ENCODE results near the gene CEACAM19.
"Not testable (repeated sequence)": the region's sequence is repeated elsewhere in the genome, so short reads cannot be mapped to it uniquely, and the experiment has no call there.

CEACAM19 gene

GRCh38 chr19:44682807-44683206, 11.5 kb downstream of the CEACAM19 start:
- CTCF ChIA-PET: interaction anchor here (1.2 to 2.4 kb wide), 3 partner anchors 26 to 102 kb away, joined by 4 to 9 read pairs (median 8); no protein-coding TSS in a partner anchor
- POLR2A ChIA-PET: no interaction called here
- no peak for DNase-seq (ENCODE audit: extremely low spot score)
- TF ChIP-seq, protein P1, sequence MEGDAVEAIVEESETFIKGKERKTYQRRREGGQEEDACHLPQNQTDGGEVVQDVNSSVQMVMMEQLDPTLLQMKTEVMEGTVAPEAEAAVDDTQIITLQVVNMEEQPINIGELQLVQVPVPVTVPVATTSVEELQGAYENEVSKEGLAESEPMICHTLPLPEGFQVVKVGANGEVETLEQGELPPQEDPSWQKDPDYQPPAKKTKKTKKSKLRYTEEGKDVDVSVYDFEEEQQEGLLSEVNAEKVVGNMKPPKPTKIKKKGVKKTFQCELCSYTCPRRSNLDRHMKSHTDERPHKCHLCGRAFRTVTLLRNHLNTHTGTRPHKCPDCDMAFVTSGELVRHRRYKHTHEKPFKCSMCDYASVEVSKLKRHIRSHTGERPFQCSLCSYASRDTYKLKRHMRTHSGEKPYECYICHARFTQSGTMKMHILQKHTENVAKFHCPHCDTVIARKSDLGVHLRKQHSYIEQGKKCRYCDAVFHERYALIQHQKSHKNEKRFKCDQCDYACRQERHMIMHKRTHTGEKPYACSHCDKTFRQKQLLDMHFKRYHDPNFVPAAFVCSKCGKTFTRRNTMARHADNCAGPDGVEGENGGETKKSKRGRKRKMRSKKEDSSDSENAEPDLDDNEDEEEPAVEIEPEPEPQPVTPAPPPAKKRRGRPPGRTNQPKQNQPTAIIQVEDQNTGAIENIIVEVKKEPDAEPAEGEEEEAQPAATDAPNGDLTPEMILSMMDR (IDR thresholded peaks at IDR 0.05; ENCODE audit: control extremely low read depth, extremely low read depth, low read depth, missing control alignments): no peak

DNA sequence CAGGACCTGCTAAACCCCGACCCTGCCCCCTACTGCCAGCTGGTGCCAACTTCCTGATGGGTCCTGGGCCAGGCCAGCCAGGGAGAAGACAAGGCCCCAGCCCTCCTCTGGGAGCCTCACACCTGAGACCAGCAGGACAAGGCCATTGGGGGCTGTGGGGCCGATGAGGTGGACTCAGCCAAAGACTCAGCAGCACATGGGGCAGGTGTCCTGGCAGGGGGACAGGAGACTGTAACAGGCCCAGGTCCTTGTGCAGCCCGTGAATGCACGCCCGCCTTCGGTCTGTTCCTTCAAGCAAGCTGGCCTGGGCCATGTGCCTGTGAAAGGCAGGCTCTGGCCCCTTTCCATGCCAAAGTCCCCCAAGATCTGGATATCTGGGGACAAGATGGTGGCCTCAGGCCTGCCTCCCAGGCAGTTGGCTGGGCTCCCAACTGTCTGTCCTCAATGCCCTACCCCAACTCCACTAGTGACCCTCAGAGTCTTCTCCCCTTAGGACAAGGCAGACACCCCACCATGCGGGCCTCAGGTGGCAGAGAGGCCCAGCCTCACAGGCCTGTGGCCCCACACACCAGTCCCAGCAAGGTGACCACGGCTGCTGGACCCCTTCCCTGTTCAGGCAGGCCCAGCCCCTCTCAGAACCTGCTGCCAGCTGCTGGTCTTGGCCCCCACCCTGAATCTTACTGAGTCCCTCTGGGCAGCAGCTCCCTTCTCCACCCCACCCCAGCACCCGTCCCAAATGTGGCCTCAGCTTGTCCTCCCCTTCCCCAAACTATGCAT, 12.3 kb downstream of the CEACAM19 start:
- DNase-seq (ENCODE audit: extremely low spot score): no peak
- ChIA-PET CTCF (interaction anchor here (2.4 kb wide), 1 partner anchor 27 kb away, joined by 9 read pairs; no protein-coding TSS in a partner anchor), POLR2A (no interaction called here)
- TF ChIP-seq, protein P1 (IDR thresholded peaks at IDR 0.05; ENCODE audit: control extremely low read depth, extremely low read depth, low read depth, missing control alignments): no peak

DNA sequence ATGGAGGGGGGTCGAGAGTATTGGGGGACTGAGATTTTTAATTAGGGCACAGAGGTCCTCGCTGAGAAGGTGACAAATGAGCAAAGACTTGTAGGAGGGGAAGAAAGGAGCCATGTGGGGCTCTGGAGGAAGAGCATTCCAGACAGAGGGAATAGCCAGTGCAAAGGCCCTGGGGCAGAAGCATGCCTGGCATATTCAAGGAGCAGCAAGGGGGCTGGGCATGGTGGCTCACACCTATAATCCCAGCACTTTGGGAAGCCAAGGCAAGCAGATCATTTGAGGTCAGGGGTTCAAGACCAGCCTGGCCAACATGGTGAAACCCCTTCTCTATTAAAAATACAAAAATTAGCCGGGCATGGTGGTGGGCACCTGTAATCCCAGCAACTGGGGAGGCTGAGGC, 13.1 kb downstream of the CEACAM19 start:
- DNase-seq (ENCODE audit: extremely low spot score); CTCF ChIA-PET; POLR2A ChIA-PET: not testable (repeated sequence)

GRCh38 chr19:44684892-44685863, 13.9 kb downstream of the CEACAM19 start:
- ChIA-PET POLR2A (interaction anchor here (0.6 kb wide), 1 partner anchor 316 kb away, joined by 3 read pairs; the partner anchor contains the start of gene RELB), CTCF (interaction anchor here (0.8 to 10.8 kb wide), 4 partner anchors 28 to 161 kb away, joined by 3 to 126 read pairs (median 5); partner anchors contain the start of gene NECTIN2)
- TF ChIP-seq, protein P1 (IDR thresholded peaks at IDR 0.05; ENCODE audit: control extremely low read depth, extremely low read depth, low read depth, missing control alignments): no peak
- no peak for DNase-seq (ENCODE audit: extremely low spot score)

GRCh38 chr19:44685877-44686276, 14.6 kb downstream of the CEACAM19 start:
- no peak for DNase-seq (ENCODE audit: extremely low spot score)
- ChIA-PET POLR2A (interaction anchor here (0.6 kb wide), 1 partner anchor 160 kb away, joined by 5 read pairs; no protein-coding TSS in a partner anchor), CTCF (interaction anchor here (0.9 to 10.8 kb wide), 4 partner anchors 28 to 160 kb away, joined by 3 to 126 read pairs (median 3); partner anchors contain the start of gene NECTIN2)
- TF ChIP-seq, protein P1 (IDR thresholded peaks at IDR 0.05; ENCODE audit: control extremely low read depth, extremely low read depth, low read depth, missing control alignments): no peak

DNA sequence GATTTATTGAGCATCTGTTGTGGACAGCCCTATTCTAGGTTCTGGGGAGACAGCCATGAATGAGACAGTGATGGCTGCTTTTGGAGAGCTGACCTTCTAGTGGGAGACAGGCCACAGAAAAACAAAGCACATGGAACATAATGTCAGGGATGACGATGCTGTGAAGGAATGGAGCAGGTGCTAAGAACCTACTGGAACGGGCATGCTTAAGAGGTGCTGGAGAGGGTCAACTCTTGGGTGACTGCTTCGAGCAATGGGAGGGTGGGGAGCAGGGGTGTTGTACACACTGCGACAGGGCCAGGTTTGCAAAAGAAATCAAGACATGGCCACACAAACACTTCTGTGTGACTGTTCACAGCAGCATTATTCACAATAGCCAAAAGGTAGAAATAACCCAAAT, 15.6 kb downstream of the CEACAM19 start:
- DNase-seq (ENCODE audit: extremely low spot score): no peak
- CTCF ChIA-PET: interaction anchor here (0.9 to 10.8 kb wide), 4 partner anchors 35 to 159 kb away, joined by 3 to 126 read pairs (median 56); partner anchors contain the start of gene NECTIN2
- POLR2A ChIA-PET: no interaction called here
- TF ChIP-seq, protein P1 (IDR thresholded peaks at IDR 0.05; ENCODE audit: control extremely low read depth, extremely low read depth, low read depth, missing control alignments): no peak

Data from GM10248 (cell line).